GM18526 (cell line): Measurements from ENCODE around the gene RTP1.

Experiments
- POLR2A ChIP-seq: IDR thresholded peaks from 3 replicates; pipeline ENCODE4 v1.6.1; 2011; ENCODE audit not compliant: insufficient read length; ENCODE audit errors: extremely low read depth

The RTP1 gene

DNA sequence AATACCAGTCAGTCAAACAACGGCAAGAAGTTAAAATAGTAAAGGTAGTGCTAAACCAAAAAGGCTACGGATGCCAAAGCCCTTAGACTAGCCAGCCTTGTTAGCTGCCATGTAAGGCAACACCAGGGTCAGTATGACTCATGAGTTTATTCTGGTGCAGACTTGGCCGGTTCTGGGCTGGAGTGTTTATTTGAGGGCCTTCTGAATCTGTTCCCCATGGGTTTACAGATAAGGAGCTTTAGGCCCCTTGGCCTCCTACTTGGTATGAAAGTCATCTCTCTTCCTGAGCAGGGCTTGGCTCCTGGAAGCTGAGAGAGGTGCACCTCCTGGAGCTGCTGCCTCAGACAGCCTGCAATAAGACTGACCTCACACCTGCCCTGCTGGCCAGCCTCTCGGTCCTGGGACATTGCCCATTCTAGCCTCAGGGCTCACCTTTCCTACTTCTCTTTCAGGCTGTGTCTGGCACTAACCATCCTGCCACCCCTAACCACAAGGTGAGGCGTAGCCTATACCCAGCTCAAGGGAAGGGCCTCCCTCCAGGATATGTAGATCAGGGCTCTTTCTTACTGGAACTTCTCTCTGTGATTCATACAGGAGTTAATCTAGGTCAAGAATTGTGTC, 10.4 kb upstream of the RTP1 start:
- no peak for TF ChIP-seq POLR2A

DNA sequence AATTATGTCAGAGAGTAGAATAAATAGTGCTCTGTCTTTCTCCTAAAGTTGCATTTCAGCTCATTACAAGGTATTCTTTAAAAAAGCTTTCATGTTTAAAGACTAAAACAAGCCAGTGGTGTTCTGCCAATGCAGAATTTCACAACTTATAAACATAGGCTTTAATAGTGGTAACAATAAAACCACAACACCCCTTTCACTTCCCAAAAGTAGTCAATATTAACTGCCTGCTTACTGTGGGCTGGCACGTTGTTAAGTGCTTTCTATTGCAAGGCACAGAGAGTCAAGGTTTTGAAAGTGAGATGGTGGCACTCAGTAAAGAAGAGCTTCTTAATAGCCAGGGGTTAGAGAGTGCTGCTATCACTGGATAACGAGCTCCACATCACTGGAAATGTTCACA, 8.4 kb upstream of the RTP1 start:
- no peak for TF ChIP-seq POLR2A

DNA sequence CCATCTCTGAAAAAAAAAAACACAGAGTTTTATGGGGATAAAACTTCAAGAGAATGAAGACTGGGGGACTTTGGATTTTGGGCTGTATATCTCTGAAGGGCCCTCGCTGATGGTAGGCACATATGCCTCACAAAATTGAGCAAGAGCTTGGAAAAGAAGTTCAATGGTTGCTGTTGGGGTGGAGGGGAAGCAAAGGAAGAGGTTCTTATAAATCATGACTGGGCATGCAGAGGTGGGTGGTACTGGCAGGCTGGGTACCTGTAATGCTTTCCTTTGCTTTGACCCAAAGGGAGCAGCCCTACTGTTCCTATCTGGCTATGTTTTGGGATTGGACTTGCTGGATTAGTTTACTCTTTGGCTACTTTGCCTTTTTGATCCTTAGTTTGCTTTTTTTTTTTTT, 6.0 kb upstream of the RTP1 start:
- no peak for TF ChIP-seq POLR2A

DNA sequence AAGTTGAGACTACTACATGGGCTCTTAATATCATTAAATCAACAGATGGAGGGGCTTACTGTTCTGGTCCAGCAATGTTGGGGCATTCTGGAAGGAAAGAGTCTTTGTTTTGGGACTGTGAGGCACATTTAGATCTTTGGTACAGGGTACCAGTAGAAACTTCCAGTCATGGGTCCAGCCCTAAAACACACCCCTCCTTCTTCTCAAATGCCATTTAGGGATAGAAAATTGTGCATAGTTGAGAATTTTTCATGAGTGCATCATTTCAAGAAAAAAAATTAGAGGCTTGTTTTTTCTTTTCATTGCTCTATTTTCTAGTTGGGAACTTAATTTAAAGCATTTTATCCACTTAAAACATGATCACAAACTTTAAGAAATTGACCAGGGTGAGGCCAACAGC, 4.1 kb upstream of the RTP1 start:
- no peak for TF ChIP-seq POLR2A

DNA sequence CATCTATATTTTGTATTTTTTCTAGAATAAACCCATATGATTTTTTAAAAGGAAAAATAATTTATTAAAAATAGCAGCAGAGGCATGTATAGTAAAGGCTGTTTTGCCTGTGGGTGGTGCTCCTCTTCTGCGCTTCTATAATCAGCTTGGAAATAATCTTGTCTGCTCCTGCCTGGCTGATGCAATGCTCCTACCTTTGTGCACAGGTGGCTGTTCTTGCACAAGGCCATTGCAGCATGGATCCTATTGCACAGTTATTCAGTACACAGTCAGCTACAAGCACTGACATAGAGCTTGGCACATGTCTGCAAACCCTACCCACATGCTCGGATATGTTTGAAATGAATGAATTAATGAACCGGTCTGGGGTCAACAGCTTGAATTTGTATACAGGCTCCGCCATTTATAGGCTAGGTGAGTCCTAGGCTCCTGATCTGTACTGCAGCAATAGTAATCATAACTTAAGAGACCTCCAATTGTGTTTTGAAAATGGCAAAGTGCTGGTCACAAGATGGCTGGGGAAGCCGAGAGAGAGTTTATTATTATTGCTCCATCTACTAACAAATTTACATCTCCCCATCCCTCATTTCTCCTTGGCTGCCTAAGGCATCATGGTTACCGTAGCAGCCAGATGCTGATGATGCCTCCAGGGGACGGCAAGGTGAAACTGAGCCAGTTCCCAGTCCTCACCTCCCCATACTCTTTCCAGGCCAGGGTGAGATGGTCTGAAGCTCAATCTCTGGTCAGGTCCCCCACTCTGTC, 532 bp upstream of the RTP1 start:
- no peak for TF ChIP-seq POLR2A

DNA sequence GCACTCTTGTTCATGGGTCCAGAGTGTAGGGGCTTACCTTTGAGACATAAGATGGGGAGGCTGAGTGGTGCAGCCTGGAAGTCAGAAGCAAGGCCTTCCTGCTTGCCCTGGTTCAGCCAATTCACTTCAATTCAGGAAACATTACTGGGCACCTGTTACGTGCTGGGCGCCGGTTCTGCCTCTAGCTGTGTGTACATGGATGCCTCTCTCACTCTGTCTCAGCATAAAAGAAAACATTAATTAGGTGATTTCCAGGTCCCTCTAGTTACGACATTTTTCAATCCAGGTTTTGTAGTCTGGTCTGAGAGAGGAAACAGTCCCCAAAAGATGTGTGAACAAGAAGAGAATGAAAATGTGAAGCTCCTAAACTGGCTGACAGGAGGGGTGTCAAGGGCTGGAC, 1.2 kb downstream of the RTP1 start:
- no peak for TF ChIP-seq POLR2A

DNA sequence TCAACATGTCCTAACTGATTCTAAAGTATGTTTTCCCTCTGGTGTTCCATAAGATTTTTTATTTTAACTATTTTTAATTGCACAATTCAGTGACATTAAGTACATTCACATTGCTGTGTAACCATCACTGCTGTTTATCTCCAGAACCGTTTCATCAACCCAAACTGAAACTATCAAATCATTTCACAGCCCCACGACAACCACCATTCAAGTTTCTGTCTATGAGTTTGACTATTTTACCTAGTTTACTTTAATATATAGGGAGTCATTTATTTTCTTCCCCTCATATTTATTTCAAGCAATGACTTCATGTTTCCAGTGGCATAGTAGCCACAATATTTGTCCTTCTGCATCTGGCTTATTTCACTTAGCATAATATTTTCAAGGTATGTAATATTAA, 8.4 kb downstream of the RTP1 start:
- no peak for TF ChIP-seq POLR2A

DNA sequence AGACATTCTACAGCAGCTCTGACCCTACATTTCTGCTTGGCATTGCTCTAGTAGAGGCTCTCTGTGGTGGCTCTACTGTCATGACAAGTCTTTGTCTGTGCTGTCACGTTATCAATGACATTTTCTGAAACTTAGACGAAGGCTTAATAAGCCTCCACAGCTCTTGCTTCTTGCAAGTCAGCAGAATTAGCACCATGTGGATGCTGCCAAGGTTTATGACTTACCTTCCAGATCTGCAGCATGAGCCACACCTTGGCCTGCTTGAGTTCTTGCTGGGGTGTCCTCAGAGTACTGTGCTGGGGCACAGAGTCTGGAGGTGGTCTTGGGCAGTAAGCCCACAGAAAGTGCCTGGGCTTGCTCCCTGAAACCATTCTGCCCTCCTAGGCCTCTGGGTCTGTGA, 9.8 kb downstream of the RTP1 start:
- no peak for TF ChIP-seq POLR2A

DNA sequence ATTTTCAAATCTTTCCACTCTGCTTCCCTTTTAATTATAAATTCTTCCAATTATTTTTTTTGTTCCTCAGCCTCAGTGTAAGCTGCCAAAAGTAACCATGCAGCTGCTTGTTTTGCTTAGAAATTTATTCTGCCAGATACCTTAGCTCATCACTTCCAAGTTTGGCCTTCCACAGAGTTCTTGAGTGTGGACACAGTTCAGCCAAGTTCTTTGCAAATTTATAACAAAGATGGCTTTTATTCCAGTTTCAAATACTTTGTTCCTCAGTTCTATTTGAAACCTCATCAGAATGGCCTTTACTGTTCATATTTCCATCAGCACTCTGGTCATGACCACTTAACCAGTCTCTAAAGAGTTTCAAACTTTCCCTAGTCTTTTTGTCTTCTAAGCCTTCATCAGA, 10.3 kb downstream of the RTP1 start:
- TF ChIP-seq POLR2A = no peak

DNA sequence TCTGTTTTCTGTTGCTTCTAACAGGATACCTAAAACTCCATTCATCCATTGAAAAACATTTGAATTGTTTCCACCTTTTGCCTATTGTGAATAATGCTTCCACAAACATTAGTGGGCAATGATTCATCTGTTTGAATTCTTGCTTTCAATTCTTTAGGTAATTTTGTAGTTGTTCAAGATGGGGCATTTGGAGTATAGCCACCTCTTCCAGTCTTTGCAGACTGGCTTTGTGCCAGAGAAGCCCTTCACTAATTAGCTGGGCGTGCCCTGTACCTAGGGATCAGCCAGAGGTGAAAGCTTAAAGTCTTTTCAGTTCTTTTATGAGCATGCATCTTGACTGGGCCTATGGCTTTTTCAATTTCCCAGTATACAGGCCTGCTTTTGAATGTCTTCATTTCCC, 10.9 kb downstream of the RTP1 start:
- no peak for TF ChIP-seq POLR2A

DNA sequence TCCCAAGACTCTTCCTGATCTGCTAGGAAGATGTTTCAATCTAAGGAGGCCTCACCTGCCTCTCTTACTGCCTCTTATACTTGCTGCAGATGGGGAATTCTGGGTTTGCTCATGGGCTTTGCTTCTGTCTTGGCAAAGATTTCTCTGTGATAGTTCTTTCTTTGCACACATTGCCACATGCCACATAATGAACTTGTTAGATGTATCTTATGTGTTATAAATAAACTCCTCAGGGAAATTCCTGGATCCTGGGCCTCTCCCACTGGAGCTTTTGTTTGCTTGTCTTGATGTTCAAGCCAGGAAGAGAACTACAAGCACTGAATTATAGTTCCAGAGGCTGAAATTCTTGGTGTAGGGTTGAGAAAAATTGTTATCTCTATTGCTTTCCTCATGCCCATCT, 12.2 kb downstream of the RTP1 start:
- no peak for TF ChIP-seq POLR2A

DNA sequence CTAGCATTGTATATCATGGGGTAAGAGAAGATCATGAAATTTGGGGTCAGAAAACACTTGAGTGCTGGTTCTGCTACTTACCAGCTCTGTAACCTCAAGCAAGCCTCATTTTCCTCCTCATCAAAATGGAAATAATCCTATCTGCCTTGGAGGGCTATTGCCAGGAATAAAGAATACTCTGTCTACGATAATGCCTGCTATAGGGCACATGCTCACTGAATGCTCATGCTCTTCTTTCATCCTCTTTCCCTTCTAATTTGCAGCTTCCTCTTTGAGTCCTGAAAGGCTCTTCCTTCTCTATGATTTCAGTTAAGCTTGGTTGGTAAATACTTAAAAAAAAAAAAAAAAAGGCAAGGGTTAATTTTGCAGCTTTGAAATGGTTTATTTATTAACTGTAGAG, 12.8 kb downstream of the RTP1 start:
- TF ChIP-seq POLR2A = no peak

DNA sequence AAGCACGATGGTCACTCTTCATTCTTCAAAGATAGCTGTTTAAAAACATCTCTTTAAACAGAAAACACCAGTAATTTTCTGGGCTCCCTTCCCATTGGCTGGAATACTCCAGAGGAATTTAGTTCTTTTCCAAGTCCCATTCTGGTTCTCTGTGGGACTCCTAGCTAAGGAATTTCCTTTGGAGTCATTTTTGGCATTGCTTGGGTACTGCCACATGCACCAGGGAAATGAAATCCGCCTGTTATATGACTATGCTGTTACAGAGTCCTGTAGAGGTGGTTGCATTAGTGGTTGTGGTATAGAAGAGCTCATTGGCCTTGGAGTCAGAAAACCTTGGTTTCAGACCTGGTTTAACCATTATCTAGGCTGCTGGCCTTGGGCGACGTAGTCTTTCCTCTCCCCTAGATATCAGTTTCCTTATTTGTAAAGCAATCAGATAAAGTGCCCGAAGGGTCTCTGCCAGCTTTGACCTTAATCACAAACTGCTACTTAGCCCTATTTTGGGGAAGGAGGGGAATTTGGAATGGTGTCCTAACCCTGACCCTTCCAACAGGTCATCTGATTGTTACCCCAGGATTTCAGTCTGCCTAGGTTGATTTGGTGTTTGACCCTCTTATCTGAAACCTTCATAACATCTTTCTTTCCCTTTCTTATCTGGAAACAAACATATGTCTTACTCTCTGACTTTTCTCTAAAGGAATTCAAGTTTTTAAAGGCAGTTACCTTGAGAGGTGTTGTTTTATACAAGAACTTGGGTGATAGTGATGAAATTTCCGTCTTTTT, 13.4 kb downstream of the RTP1 start:
- no peak for TF ChIP-seq POLR2A

DNA sequence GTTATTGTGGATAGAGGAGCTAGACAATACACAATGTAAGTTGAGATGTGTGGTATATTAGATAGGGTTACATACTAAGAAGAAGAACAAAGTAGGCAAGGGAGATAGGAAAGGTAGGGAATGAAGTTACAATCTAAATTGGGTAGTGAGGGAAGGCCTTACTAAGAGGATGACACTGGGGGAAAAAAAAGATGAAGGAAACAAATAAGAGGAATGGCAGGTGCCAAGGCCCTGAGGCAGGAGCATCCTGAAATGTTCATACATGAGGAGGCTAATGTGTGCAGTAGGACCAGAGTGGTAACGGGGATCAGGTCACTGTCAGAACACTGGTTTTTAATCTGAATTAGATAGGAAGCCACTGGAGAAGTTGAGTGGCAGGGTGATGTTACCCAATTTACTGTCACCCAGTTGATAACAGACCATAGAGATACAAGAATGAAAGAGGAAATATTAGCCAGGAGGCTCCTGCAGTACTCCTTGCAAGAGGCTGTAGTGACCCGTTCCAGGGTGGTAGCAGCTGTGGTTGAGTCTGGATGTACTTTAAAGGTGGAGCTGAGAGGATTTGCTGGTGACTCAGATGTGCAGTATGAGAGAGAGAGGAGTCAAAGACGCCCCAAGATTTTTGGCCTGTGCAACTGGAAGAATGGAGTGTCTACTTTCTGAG, 14.4 kb downstream of the RTP1 start:
- no peak for TF ChIP-seq POLR2A

DNA sequence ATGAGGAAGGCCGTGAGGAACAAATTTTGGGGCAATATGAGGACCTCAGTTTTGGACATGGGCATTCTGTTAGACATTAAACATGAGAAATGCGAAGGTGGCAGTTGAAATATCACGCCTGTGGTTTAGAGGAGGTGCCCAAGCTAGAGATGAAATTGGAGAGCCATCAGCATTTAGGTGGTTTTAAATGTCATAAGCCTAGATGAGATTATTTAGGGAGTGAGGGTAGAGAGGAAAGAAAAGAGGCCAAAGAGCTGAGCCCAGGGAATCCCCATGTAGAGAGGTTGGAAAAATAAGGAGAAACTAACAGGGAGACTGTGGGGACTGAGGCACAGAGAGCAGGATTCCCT, 14.9 kb downstream of the RTP1 start:
- TF ChIP-seq POLR2A = no peak

DNA sequence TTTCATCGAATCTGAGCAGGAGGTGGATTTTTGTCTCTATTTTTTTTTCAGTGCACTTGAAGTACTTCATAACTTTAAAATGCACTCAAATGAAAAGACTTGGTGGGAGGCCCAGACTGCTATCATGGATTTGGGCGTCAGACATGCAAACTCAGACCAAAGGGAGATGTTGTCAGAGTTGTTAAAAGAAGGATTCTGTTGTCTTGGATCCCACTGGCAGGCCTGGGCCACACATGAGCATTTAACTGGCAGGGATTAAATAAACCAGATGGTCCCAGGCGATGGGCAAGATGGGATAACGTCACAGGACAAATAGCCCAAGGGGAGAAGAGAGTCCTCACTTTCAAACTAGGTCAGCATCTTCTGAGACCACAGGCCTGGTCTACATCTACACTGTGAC, 15.4 kb downstream of the RTP1 start:
- TF ChIP-seq POLR2A = no peak
